Adipocyte (in vitro differentiated cells): Measurements from ENCODE around the gene VPS37C.

Source experiments
- DNase-seq: peaks from one replicate; pipeline ENCODE4 v3.0.0-alpha.2; 2015; ENCODE audit warnings: low read depth
- H3K27me3 ChIP-seq: replicated peaks from 2 replicates; pipeline ENCODE4 v1.7.0; 2013; ENCODE audit warnings: mild to moderate bottlenecking, low read length, moderate library complexity; ENCODE audit not compliant: control insufficient read depth, insufficient read depth
- H3K36me3 ChIP-seq: 2 replicates; pipeline ENCODE4 v1.7.0; 2013; ENCODE audit warnings: low read length, mild to moderate bottlenecking, moderate library complexity; ENCODE audit not compliant: control insufficient read depth, insufficient read depth, severe bottlenecking
- H3K4me1 ChIP-seq: 2 replicates; pipeline ENCODE4 v1.7.0; 2013; ENCODE audit warnings: mild to moderate bottlenecking, low read length, moderate library complexity; ENCODE audit not compliant: control insufficient read depth, insufficient read depth
- H3K4me3 ChIP-seq: 2 replicates; pipeline ENCODE4 v1.7.0; 2013; ENCODE audit warnings: mild to moderate bottlenecking, low read length, moderate library complexity
- H3K9ac ChIP-seq: 2 replicates; pipeline ENCODE4 v1.7.0; 2013; ENCODE audit warnings: mild to moderate bottlenecking, low read length, moderate library complexity
- H3K9me3 ChIP-seq: 2 replicates; pipeline ENCODE4 v1.7.0; 2013; ENCODE audit warnings: mild to moderate bottlenecking, low read length, moderate library complexity; ENCODE audit not compliant: control insufficient read depth

Gene VPS37C

DNA sequence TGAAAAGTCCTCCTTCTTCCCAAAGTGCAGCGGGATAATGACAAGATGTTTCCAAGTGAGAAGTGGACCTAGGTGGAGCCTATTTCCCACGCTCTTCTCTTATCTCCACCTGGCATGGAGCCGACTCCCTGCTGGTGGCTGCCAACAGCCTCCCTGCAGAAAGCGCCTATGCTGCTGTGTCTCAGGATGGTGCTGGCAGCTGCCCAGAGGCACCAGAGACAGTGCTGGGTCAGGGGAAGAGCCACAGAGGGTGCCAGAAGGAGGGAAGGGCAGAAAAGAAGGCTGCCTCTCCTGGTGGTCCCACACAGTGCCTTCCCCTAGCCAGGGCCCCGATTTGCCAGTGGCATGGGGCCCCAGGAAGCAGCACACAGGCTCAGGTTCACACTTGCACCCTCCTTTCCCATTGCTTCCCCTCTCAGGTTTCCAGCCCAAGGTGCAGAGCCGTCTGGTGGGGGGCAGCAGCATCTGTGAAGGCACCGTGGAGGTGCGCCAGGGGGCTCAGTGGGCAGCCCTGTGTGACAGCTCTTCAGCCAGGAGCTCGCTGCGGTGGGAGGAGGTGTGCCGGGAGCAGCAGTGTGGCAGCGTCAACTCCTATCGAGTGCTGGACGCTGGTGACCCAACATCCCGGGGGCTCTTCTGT is 39.9 kb downstream of the VPS37C start:
- no peak for DNase-seq

GRCh38 chr11:61120706-61121191 is 40.5 kb downstream of the VPS37C start:
- Histone ChIP-seq H3K4me1 (no peaks in the 10 kb centered on the region), H3K4me3 (no peak overlapping the region), H3K9me3 (no peaks in the 10 kb centered on the region), H3K9ac (no peak overlapping the region), H3K27me3 (peaks cover 20% of the 10 kb centered on the region), H3K36me3 (no peaks in the 10 kb centered on the region)
- no peak for DNase-seq

More for the DNA sequence above, 39.9 kb downstream of the VPS37C start:
- no peaks in the 10 kb centered on the region for H3K36me3 ChIP-seq
- no peak overlapping the region for H3K9ac ChIP-seq
- no peaks in the 10 kb centered on the region for H3K9me3 ChIP-seq
- H3K4me3 ChIP-seq = no peak overlapping the region
- H3K27me3 ChIP-seq = peaks cover 22% of the 10 kb centered on the region
- peaks cover 5% of the 10 kb centered on the region for H3K4me1 ChIP-seq

DNA sequence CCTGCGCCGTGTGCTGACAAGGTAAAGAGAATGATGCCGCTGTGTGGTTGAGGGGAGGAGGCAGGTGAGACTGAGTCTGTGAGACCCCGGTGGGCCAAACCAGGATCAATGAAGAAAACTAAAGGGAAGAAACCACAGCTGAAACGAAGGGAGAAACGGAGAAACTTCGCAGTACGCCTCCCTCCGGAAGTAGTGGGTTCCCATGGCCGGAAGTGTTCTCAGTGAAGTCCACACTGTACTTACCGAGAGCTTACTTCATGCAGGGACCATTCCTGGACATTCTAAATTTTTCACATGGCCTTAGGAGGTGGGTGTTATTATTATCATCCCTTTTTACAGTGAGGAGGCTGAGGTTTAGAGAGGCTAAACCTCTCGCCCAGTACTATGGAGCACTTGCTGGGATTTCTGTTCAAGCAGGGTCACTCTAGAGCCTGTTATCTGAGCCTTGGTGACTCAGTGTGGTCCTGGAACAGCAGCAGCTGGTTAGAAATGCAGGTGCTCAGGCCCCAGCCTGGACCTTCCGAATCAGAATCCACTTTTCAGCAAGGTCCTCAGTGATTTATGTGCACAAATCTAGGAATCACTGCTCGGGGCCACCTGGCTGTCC is 41.0 kb downstream of the VPS37C start:
- no peak for DNase-seq
- no peak overlapping the region for H3K9ac ChIP-seq
- H3K36me3 ChIP-seq = no peaks in the 10 kb centered on the region
- no peak overlapping the region for H3K4me3 ChIP-seq
- peaks cover 23% of the 10 kb centered on the region for H3K27me3 ChIP-seq
- no peaks in the 10 kb centered on the region for H3K4me1 ChIP-seq
- no peaks in the 10 kb centered on the region for H3K9me3 ChIP-seq

GRCh38 chr11:61119571-61119970 is 41.7 kb downstream of the VPS37C start:
- DNase-seq = no peak
- H3K27me3 ChIP-seq = peaks cover 28% of the 10 kb centered on the region
- H3K36me3 ChIP-seq = no peaks in the 10 kb centered on the region
- H3K9ac ChIP-seq = no peak overlapping the region
- no peaks in the 10 kb centered on the region for H3K4me1 ChIP-seq
- H3K9me3 ChIP-seq = no peaks in the 10 kb centered on the region
- H3K4me3 ChIP-seq = no peak overlapping the region

GRCh38 chr11:61119055-61119454 is 42.2 kb downstream of the VPS37C start:
- Histone ChIP-seq H3K9me3 (no peaks in the 10 kb centered on the region), H3K4me3 (no peak overlapping the region), H3K27me3 (peaks cover 26% of the 10 kb centered on the region), H3K4me1 (no peaks in the 10 kb centered on the region), H3K9ac (no peak overlapping the region), H3K36me3 (no peaks in the 10 kb centered on the region)
- DNase-seq = no peak

- no peaks in the 10 kb centered on the region for H3K36me3 ChIP-seq
- no peak for DNase-seq
- no peak overlapping the region for H3K9ac ChIP-seq
These were observed 42.8 kb downstream of the VPS37C start for GRCh38 chr11:61118406-61118805.

GRCh38 chr11:61118004-61118403 is 43.2 kb downstream of the VPS37C start:
- Histone ChIP-seq H3K9ac (no peak overlapping the region), H3K27me3 (peaks cover 24% of the 10 kb centered on the region), H3K4me3 (no peak overlapping the region), H3K36me3 (no peaks in the 10 kb centered on the region), H3K9me3 (no peaks in the 10 kb centered on the region), H3K4me1 (no peaks in the 10 kb centered on the region)
- no peak for DNase-seq

More at GRCh38 chr11:61118406-61118805, 42.8 kb downstream of the VPS37C start:
- Histone ChIP-seq H3K27me3 (peaks cover 24% of the 10 kb centered on the region), H3K4me1 (no peaks in the 10 kb centered on the region), H3K4me3 (no peak overlapping the region), H3K9me3 (no peaks in the 10 kb centered on the region)

DNA sequence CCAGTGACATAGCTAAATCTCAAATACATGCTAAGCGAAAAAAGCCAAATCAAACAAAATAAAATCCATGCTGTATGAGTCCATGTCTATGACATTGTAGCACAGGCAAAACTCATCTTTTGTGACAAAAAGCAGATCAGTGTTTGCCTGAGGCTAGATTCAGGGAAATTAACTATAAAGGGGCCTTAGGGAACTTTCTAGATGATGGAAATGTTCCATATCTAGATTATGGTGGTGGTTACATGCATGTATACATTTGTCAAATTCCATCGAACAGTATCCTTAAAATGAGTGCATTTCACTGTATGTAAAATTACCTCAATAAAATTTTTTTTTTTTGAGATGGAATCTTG is 44.1 kb downstream of the VPS37C start:
- Histone ChIP-seq H3K4me3 (no peak overlapping the region), H3K9me3 (no peaks in the 10 kb centered on the region), H3K27me3 (peaks cover 24% of the 10 kb centered on the region), H3K4me1 (no peaks in the 10 kb centered on the region), H3K36me3 (no peaks in the 10 kb centered on the region), H3K9ac (no peak overlapping the region)
- no peak for DNase-seq

GRCh38 chr11:61116426-61117167 is 44.6 kb downstream of the VPS37C start:
- Histone ChIP-seq H3K36me3 (no peaks in the 10 kb centered on the region), H3K9ac (no peak overlapping the region), H3K4me1 (no peaks in the 10 kb centered on the region), H3K4me3 (no peak overlapping the region), H3K9me3 (no peaks in the 10 kb centered on the region), H3K27me3 (peaks cover 29% of the 10 kb centered on the region)
- DNase-seq = no peak

- Histone ChIP-seq H3K36me3 (no peaks in the 10 kb centered on the region), H3K9ac (no peak overlapping the region), H3K27me3 (peaks cover 36% of the 10 kb centered on the region), H3K9me3 (no peaks in the 10 kb centered on the region), H3K4me1 (no peaks in the 10 kb centered on the region), H3K4me3 (no peak overlapping the region)
- DNase-seq = no peak
These were observed 45.6 kb downstream of the VPS37C start for GRCh38 chr11:61115498-61116224.

DNA sequence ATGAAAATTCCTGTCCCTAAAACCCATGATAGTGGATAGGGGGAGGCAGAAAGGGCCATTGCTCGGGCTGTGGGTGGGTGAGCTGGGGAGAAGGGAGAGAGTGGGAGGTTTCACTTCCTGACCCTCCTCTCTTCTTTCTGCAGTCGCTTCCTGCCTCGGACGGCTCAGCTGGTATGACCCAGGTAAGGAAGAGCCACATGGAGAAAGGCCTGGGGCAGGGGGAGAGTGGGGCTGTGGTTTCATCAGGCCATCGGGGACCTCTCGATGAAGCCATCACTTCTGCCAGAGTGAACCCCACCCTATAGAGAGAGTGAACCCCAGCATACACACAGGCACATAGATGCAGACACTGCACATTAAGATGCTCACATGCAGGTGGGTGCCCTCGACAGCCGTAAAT is 46.3 kb downstream of the VPS37C start:
- no peaks in the 10 kb centered on the region for H3K9me3 ChIP-seq
- no peaks in the 10 kb centered on the region for H3K4me1 ChIP-seq
- DNase-seq = no peak
- H3K9ac ChIP-seq = no peak overlapping the region
- H3K27me3 ChIP-seq = peaks cover 43% of the 10 kb centered on the region
- no peaks in the 10 kb centered on the region for H3K36me3 ChIP-seq
- H3K4me3 ChIP-seq = no peak overlapping the region
